NT2/D1 (cell line): Measurements from ENCODE around the gene SCART1.
"Not testable (repeated sequence)": the region's sequence is repeated elsewhere in the genome, so short reads cannot be mapped to it uniquely, and the experiment has no call there.

Source experiments
- SUZ12 ChIP-seq: IDR thresholded peaks from 2 replicates; pipeline ENCODE4 v1.6.1; 2011; ENCODE audit not compliant: insufficient read length, insufficient read depth; ENCODE audit errors: extremely low read depth
- ZNF274 ChIP-seq: IDR thresholded peaks from 2 replicates; pipeline ENCODE4 v1.6.1; 2011; ENCODE audit warnings: mild to moderate bottlenecking, low read depth, low read length

GRCh38 chr10:133500897-133501296, 47.2 kb downstream of the SCART1 start:
- not testable (repeated sequence) for TF ChIP-seq SUZ12, ZNF274
